Endothelial cell of umbilical vein (primary cell): ENCODE results near the gene AGPS. TPM values are rescaled to one million over a fixed set of nuclear protein-coding genes. Genes with fewer than 3 reads are reported as not detected.

Experiments
- BruUV-seq: library from RNA; stranded (reverse); fragments of 400-500 nt; replicated peaks from 2 replicates; lab custom pipeline; 2021; lab: Mats Ljungman, UMichigan
- CTCF ChIA-PET: fragments of 300-600, 350-600 bp; sonication (Branson Sonifier 250); formaldehyde crosslinking; loops from one replicate; lab custom pipeline; 2021; ENCODE audit warnings: antibody characterized with exemption, inconsistent platforms; lab: Charles Lee
- POLR2A ChIA-PET: fragments of 300-600, 350-600 bp; sonication (Branson Sonifier 250); formaldehyde crosslinking; loops from one replicate; lab custom pipeline; 2021; ENCODE audit warnings: antibody characterized with exemption, inconsistent platforms; lab: Charles Lee
- DNase-seq: peaks from one replicate; pipeline ENCODE4 v3.0.0-alpha.2; 2011; ENCODE audit warnings: low read depth, low spot score
- FAIRE-seq: peaks from 2 replicates; lab custom pipeline; 2011; peaks lifted over from hg19 to GRCh38; lab: Jason Lieb, UNC
- H2AFZ ChIP-seq: 2 replicates; pipeline ENCODE4 v1.6.0; 2012; ENCODE audit warnings: low read depth, low read length, control low read depth, inconsistent platforms
- H3K27ac ChIP-seq: 2 replicates; pipeline ENCODE4 v1.5.1; 2011; ENCODE audit warnings: low read depth, mild to moderate bottlenecking, control low read depth, low read length, moderate library complexity; ENCODE audit not compliant: insufficient read depth
- H3K27me3 ChIP-seq, 2 experiments: 2 replicates each; pipeline versions ENCODE4 v1.6.0 to v1.6.1; 2011; ENCODE audit warnings: low read length in 2 of 2, mixed read lengths in 1 of 2; ENCODE audit not compliant: control insufficient read depth in 2 of 2, insufficient read depth in 2 of 2
- H3K36me3 ChIP-seq, 2 experiments: 2 replicates in 1 of 2; 3 replicates in 1 of 2; pipeline ENCODE4 v1.5.1; 2011; ENCODE audit warnings: low read length in 2 of 2, mild to moderate bottlenecking in 1 of 2, moderate library complexity in 1 of 2; ENCODE audit not compliant: control insufficient read depth in 2 of 2, insufficient read depth in 2 of 2; ENCODE audit errors: extremely low read depth in 1 of 2
- H3K4me1 ChIP-seq: 3 replicates; pipeline ENCODE4 v1.5.1; 2011; ENCODE audit warnings: mild to moderate bottlenecking, low read length; ENCODE audit not compliant: control insufficient read depth, insufficient read depth; ENCODE audit errors: extremely low read depth
- H3K4me2 ChIP-seq: 2 replicates; pipeline ENCODE4 v1.6.1; 2011; ENCODE audit warnings: low read length, control low read depth, mixed read lengths; ENCODE audit not compliant: insufficient read depth
- H3K4me3 ChIP-seq, 3 experiments: fragments of 200-600 bp in 1 of 3; sonication (generic), shearing (Covaris generic) in 1 of 3; replicated peaks in 1 of 3; 2 replicates each; pipeline ENCODE4 v1.5.1; 2011 to 2016; ENCODE audit warnings: control low read depth in 3 of 3, low read length in 3 of 3, mild to moderate bottlenecking in 2 of 3, inconsistent platforms in 1 of 3, low read depth in 1 of 3, moderate library complexity in 1 of 3; ENCODE audit not compliant: insufficient read depth in 1 of 3
- H3K79me2 ChIP-seq: 2 replicates; pipeline ENCODE4 v1.6.0; 2012; ENCODE audit warnings: low read length, inconsistent platforms; ENCODE audit not compliant: control insufficient read depth, insufficient read depth
- H3K9ac ChIP-seq: replicated peaks from 2 replicates; pipeline ENCODE3; 2011; ENCODE audit warnings: low read length, control low read depth; ENCODE audit not compliant: insufficient read depth; ENCODE audit errors: extremely low read depth
- H3K9me1 ChIP-seq: replicated peaks from 3 replicates; pipeline ENCODE4 v1.6.0; 2011; ENCODE audit warnings: mild to moderate bottlenecking, low read length; ENCODE audit not compliant: control insufficient read depth, insufficient read depth; ENCODE audit errors: extremely low read depth
- H3K9me3 ChIP-seq: replicated peaks from 2 replicates; pipeline ENCODE4 v1.5.1; 2012; ENCODE audit warnings: low read length, inconsistent platforms; ENCODE audit not compliant: control insufficient read depth, insufficient read depth
- H4K20me1 ChIP-seq: replicated peaks from 2 replicates; pipeline ENCODE3; 2011; ENCODE audit warnings: mild to moderate bottlenecking, low read length; ENCODE audit not compliant: control insufficient read depth, insufficient read depth; ENCODE audit errors: extremely low read depth
- JUN ChIP-seq: IDR thresholded peaks from 2 replicates; pipeline ENCODE4 v1.6.1; 2011; ENCODE audit warnings: borderline replicate concordance, low read depth; ENCODE audit not compliant: insufficient read length, insufficient read depth
- MAX ChIP-seq: IDR thresholded peaks from 2 replicates; pipeline ENCODE4 v1.6.1; 2011; ENCODE audit not compliant: insufficient read depth, insufficient read length
- MYC ChIP-seq: IDR thresholded peaks from one replicate; pipeline ENCODE4 v1.6.1; 2011; ENCODE audit warnings: mild to moderate bottlenecking, low read depth, low read length
- POLR2AphosphoS5 ChIP-seq: IDR thresholded peaks from 2 replicates; pipeline ENCODE4 v1.6.1; 2012; ENCODE audit warnings: low read depth, mild to moderate bottlenecking, control low read depth, low read length, moderate library complexity; ENCODE audit not compliant: insufficient read depth
- dilution Hi-C: fragments of 300-500 bp; cut with MboI; formaldehyde crosslinking; loops from one replicate; pipeline ENCODE4 v1.15.0; 2019; ENCODE audit warnings: low sequenced_read_pairs; ENCODE audit not compliant: extremely low pct_ligation_motif_present
- intact Hi-C: fragments of 100-400 bp; cut with micrococcal nuclease; formaldehyde crosslinking; loops from one replicate; pipeline ENCODE4 v1.10.0; 2022
- polyA plus RNA-seq, 4 experiments: library from polyadenylated mRNA; depleted of rRNA in 3 of 4; stranded (reverse) in 3 of 4; unstranded in 1 of 4; fragments of >200 nt; gene quantifications; 2 replicates each; pipeline versions ENCODE4 v1.2.1 to v1.2.3, GENCODE V29; 2011 to 2012; ENCODE audit warnings: missing spikeins in 1 of 4
- total RNA-seq: library from RNA; stranded (reverse); gene quantifications from 2 replicates; pipeline ENCODE4 v1.2.3, GENCODE V29; 2021

AGPS gene
- total and polyA plus RNA-seq, 2 donors (not counting 3 experiments of a cell fraction or from before 2014, with no cell fraction given) = 10.1 to 96.5 TPM

- Histone ChIP-seq H3K27me3 (no peaks in the 10 kb centered on the region), H3K27ac (no peak overlapping the region), H3K4me3 (no peak overlapping the region), H3K4me1 (no peaks in the 10 kb centered on the region), H3K36me3 (no peaks in the 10 kb centered on the region), H3K4me2 (no peak overlapping the region), H2AFZ (no peak overlapping the region), H3K9ac (no peak overlapping the region), H3K9me3 (no peaks in the 10 kb centered on the region), H3K9me1 (no peaks in the 10 kb centered on the region), H4K20me1 (no peaks in the 10 kb centered on the region), H3K79me2 (peaks cover 4% of the 10 kb centered on the region)
- intact Hi-C loops = no loop called here
- DNase-seq = no peak
- ChIA-PET POLR2A (no interaction called here), CTCF (no interaction called here)
- no peak for FAIRE-seq
- TF ChIP-seq MYC = no peak
- no peak for TF ChIP-seq JUN
- no peak for TF ChIP-seq MAX
- TF ChIP-seq POLR2AphosphoS5 = no peak
- BruUV-seq = no TSS peak
- dilution Hi-C loops = no loop called here
Measured at GRCh38 chr2:177385151-177385550, 7.4 kb upstream of the AGPS start.

- Histone ChIP-seq H2AFZ (peak overlapping the region; percentile 99), H3K9me1 (no peaks in the 10 kb centered on the region), H3K9ac (peak overlapping the region; percentile 97), H3K36me3 (no peaks in the 10 kb centered on the region), H3K9me3 (no peaks in the 10 kb centered on the region), H3K4me3 (peak overlapping the region; percentile 56 to 99 (median 96)), H3K27me3 (no peaks in the 10 kb centered on the region), H3K4me1 (peaks cover 42% of the 10 kb centered on the region), H4K20me1 (no peaks in the 10 kb centered on the region), H3K27ac (peak overlapping the region; percentile 91), H3K4me2 (peak overlapping the region; percentile 93), H3K79me2 (peaks cover 45% of the 10 kb centered on the region)
- FAIRE-seq = no peak
- no peak for TF ChIP-seq JUN
- CTCF ChIA-PET = interaction anchor here (0.9 to 4.7 kb wide), 9 partner anchors 10 to 244 kb away, joined by 3 to 17 read pairs (median 5); partner anchors contain the start of gene NFE2L2
- intact Hi-C loops = loop anchor here (2.0 kb wide), 1 partner anchor 161 kb away; a partner anchor contains a TSS
- BruUV-seq = TSS peak; percentile 41
- POLR2A ChIA-PET = no interaction called here
- dilution Hi-C loops = loop anchor here (10.0 kb wide), 1 partner anchor 227 kb away; no protein-coding TSS in a partner anchor
- DNase-seq = no peak
Measured at GRCh38 chr2:177391822-177392372, 676 bp upstream of the AGPS start.
